Activated CD8-positive, alpha-beta memory T cell treated with anti-CD3 and anti-CD28 coated beads for 36 hours (primary cell): ENCODE data around the gene RIT1. TPM values are rescaled to one million over a fixed set of nuclear protein-coding genes. Genes with fewer than 3 reads are reported as not detected.

Source experiments
- CTCF ChIA-PET: fragments of 350-600 bp; sonication (Branson Sonifier 250); formaldehyde crosslinking; loops from one replicate; lab custom pipeline; 2021; ENCODE audit warnings: antibody characterized with exemption; lab: Charles Lee
- POLR2A ChIA-PET: fragments of 350-600 bp; sonication (Branson Sonifier 250); formaldehyde crosslinking; loops from one replicate; lab custom pipeline; 2021; ENCODE audit warnings: antibody characterized with exemption; lab: Charles Lee
- total RNA-seq, 2 experiments: library from RNA; stranded (reverse); gene quantifications; one replicate each; pipeline ENCODE4 v1.2.3, GENCODE V29; 2021

The RIT1 gene
- total RNA-seq, 2 experiments from 2014 or later: 15.2 to 15.5 TPM

- POLR2A ChIA-PET: interaction anchor here (1.1 kb wide), 1 partner anchor 39 kb away, joined by 4 read pairs; no protein-coding TSS in a partner anchor
- CTCF ChIA-PET: interaction anchor here (0.8 to 4.1 kb wide), 16 partner anchors 8 to 128 kb away, joined by 3 to 48 read pairs (median 5); partner anchors contain the start of gene ARHGEF2
These were observed 27.1 kb upstream of the RIT1 start for GRCh38 chr1:155938220-155938627.

- ChIA-PET CTCF (interaction anchor here (0.8 to 3.1 kb wide), 6 partner anchors 9 to 562 kb away, joined by 3 to 21 read pairs (median 9); partner anchors contain the start of gene ARHGEF2), POLR2A (interaction anchor here (0.7 to 2.3 kb wide), 7 partner anchors 11 to 844 kb away, joined by 5 to 15 read pairs (median 12); partner anchors contain the start of gene ARHGEF2)
These were observed 23.9 kb upstream of the RIT1 start for GRCh38 chr1:155934936-155935590.

GRCh38 chr1:155934097-155934935 lies 23.2 kb upstream of the RIT1 start, which contains the start of gene KHDC4:
TSS of gene KHDC4 (minus strand) at chr1:155934413. CDS start at chr1:155934373, 40 bp downstream.
- ChIA-PET POLR2A (interaction anchor here (0.6 to 2.3 kb wide), 8 partner anchors 12 to 843 kb away, joined by 3 to 13 read pairs (median 5); partner anchors contain the start of gene ARHGEF2), CTCF (interaction anchor here (0.8 to 3.1 kb wide), 7 partner anchors 9 to 562 kb away, joined by 3 to 21 read pairs (median 6); partner anchors contain the start of gene ARHGEF2)

GRCh38 chr1:155933591-155934096 lies 22.5 kb upstream of the RIT1 start:
- ChIA-PET CTCF (interaction anchor here (1.3 to 3.1 kb wide), 8 partner anchors 10 to 132 kb away, joined by 4 to 21 read pairs (median 6); partner anchors contain the start of gene ARHGEF2), POLR2A (interaction anchor here (0.6 to 2.3 kb wide), 6 partner anchors 12 to 73 kb away, joined by 3 to 13 read pairs (median 4); partner anchors contain the start of gene ARHGEF2)

GRCh38 chr1:155932487-155932886 lies 21.3 kb upstream of the RIT1 start:
- ChIA-PET POLR2A (interaction anchor here (0.5 to 1.3 kb wide), 5 partner anchors 10 to 76 kb away, joined by 3 to 6 read pairs (median 4); no protein-coding TSS in a partner anchor), CTCF (interaction anchor here (1.0 to 2.9 kb wide), 5 partner anchors 22 to 121 kb away, joined by 3 to 13 read pairs (median 4); partner anchors contain the start of genes SSR2 and UBQLN4)

- CTCF ChIA-PET: interaction anchor here (1.0 to 2.9 kb wide), 5 partner anchors 22 to 121 kb away, joined by 3 to 13 read pairs (median 4); partner anchors contain the start of genes SSR2 and UBQLN4
- POLR2A ChIA-PET: interaction anchor here (0.5 to 1.3 kb wide), 5 partner anchors 11 to 77 kb away, joined by 3 to 6 read pairs (median 4); partner anchors contain the start of gene ARHGEF2
These were observed 20.9 kb upstream of the RIT1 start for GRCh38 chr1:155932081-155932480.

- CTCF ChIA-PET: interaction anchor here (0.7 to 2.9 kb wide), 3 partner anchors 51 to 122 kb away, joined by 3 to 13 read pairs (median 3); partner anchors contain the start of gene UBQLN4
- POLR2A ChIA-PET: interaction anchor here (0.5 to 1.5 kb wide), 4 partner anchors 11 to 72 kb away, joined by 3 to 5 read pairs (median 4); partner anchors contain the start of genes ARHGEF2 and SYT11
These were observed 20.3 kb upstream of the RIT1 start for GRCh38 chr1:155931332-155932038.

GRCh38 chr1:155930725-155931124 lies 19.6 kb upstream of the RIT1 start:
- ChIA-PET CTCF (interaction anchor here (0.7 to 2.9 kb wide), 2 partner anchors 50 to 58 kb away, joined by 3 to 13 read pairs; no protein-coding TSS in a partner anchor), POLR2A (interaction anchor here (1.5 kb wide), 1 partner anchor 71 kb away, joined by 5 read pairs; the partner anchor contains the start of gene SYT11)

- ChIA-PET CTCF (no interaction called here), POLR2A (no interaction called here)
These were observed 17.9 kb upstream of the RIT1 start for GRCh38 chr1:155929057-155929456.

GRCh38 chr1:155925506-155925905 lies 14.4 kb upstream of the RIT1 start:
- ChIA-PET CTCF (interaction anchor here (0.7 kb wide), 1 partner anchor 310 kb away, joined by 3 read pairs; no protein-coding TSS in a partner anchor), POLR2A (no interaction called here)

- ChIA-PET POLR2A (interaction anchor here (1.1 kb wide), 1 partner anchor 25 kb away, joined by 3 read pairs; no protein-coding TSS in a partner anchor), CTCF (interaction anchor here (1.3 kb wide), 1 partner anchor 69 kb away, joined by 3 read pairs; no protein-coding TSS in a partner anchor)
These were observed 9.6 kb upstream of the RIT1 start for GRCh38 chr1:155920717-155921116.

- CTCF ChIA-PET: no interaction called here
- POLR2A ChIA-PET: interaction anchor here (1.1 kb wide), 2 partner anchors 14 to 26 kb away, joined by 3 read pairs; no protein-coding TSS in a partner anchor
These were observed 8.7 kb upstream of the RIT1 start for GRCh38 chr1:155919801-155920200.

- POLR2A ChIA-PET: interaction anchor here (0.6 to 0.8 kb wide), 3 partner anchors 13 to 58 kb away, joined by 6 to 7 read pairs (median 6); no protein-coding TSS in a partner anchor
- CTCF ChIA-PET: interaction anchor here (0.7 kb wide), 2 partner anchors 27 to 120 kb away, joined by 4 to 5 read pairs; no protein-coding TSS in a partner anchor
These were observed 7.5 kb upstream of the RIT1 start for GRCh38 chr1:155918660-155919059.

GRCh38 chr1:155913969-155914757 lies 3.0 kb upstream of the RIT1 start:
- CTCF ChIA-PET: no interaction called here
- POLR2A ChIA-PET: interaction anchor here (0.7 kb wide), 1 partner anchor 214 kb away, joined by 3 read pairs; no protein-coding TSS in a partner anchor

GRCh38 chr1:155912056-155912536 lies 947 bp upstream of the RIT1 start:
- POLR2A ChIA-PET: interaction anchor here (0.6 to 0.8 kb wide), 2 partner anchors 23 to 66 kb away, joined by 5 to 7 read pairs; no protein-coding TSS in a partner anchor
- CTCF ChIA-PET: no interaction called here

GRCh38 chr1:155910621-155911121 lies 478 bp downstream of the RIT1 start:
- CTCF ChIA-PET: interaction anchor here (0.9 to 1.4 kb wide), 3 partner anchors 15 to 66 kb away, joined by 3 to 4 read pairs (median 3); no protein-coding TSS in a partner anchor
- POLR2A ChIA-PET: no interaction called here
